Heart right ventricle (tissue), 16 donors: ENCODE data around the gene SPDYE4. TPM values are rescaled to one million over a fixed set of nuclear protein-coding genes. Genes with fewer than 3 reads are reported as not detected.

Source experiments
- ATAC-seq, 8 donors: fragments of 200-7000 bp; cut with Tn5 transposase; one replicate each; pipeline ENCODE4 v1.9.1; 2020; ENCODE audit warnings: mild to moderate bottlenecking in 8 of 8, moderate library complexity in 8 of 8, moderate number of reproducible peaks in 1 of 8
- DNase-seq, 2 donors: peaks; one replicate each; pipeline ENCODE4 v3.0.0-alpha.2; 2020
- H3K27ac ChIP-seq, 10 donors: fragments of 200-600 bp; sonication (generic) in 2 of 10; one replicate each; pipeline versions ENCODE4 v1.5.0 to v1.8.0; 2020 to 2022; ENCODE audit warnings: mild to moderate bottlenecking in 3 of 10
- H3K27me3 ChIP-seq, 7 donors: fragments of 200-600 bp; one replicate each; pipeline ENCODE4 v1.8.0; 2021 to 2022; ENCODE audit warnings: mild to moderate bottlenecking in 2 of 7
- H3K36me3 ChIP-seq, 9 donors: fragments of 200-600 bp; sonication (generic) in 1 of 9; one replicate each; pipeline versions ENCODE4 v1.5.0 to v1.8.0; 2020 to 2022; ENCODE audit warnings: mild to moderate bottlenecking in 2 of 9
- H3K4me1 ChIP-seq, 9 donors: fragments of 200-600 bp; sonication (generic) in 1 of 9; one replicate each; pipeline versions ENCODE4 v1.5.0 to v1.8.0; 2020 to 2022; ENCODE audit warnings: mild to moderate bottlenecking in 4 of 9
- H3K4me3 ChIP-seq, 10 donors: fragments of 200-600 bp; sonication (generic) in 2 of 10; one replicate each; pipeline versions ENCODE4 v1.5.0 to v1.8.0; 2020 to 2022; ENCODE audit warnings: mild to moderate bottlenecking in 7 of 10, moderate library complexity in 2 of 10
- H3K9me3 ChIP-seq, 11 donors: fragments of 200-600 bp in 10 of 11; sonication (generic) in 2 of 11; one replicate each; pipeline versions ENCODE4 v1.5.0 to v1.8.0; 2013 to 2022; ENCODE audit warnings: mild to moderate bottlenecking in 2 of 11, control low read depth in 1 of 11, moderate library complexity in 1 of 11
- CTCF ChIP-seq, 9 donors: fragments of 200-600 bp; sonication (generic) in 2 of 9; IDR thresholded peaks; one replicate each; pipeline versions ENCODE4 v1.5.0 to v1.8.0; 2021 to 2022; ENCODE audit warnings: antibody characterized with exemption in 9 of 9, mild to moderate bottlenecking in 5 of 9, moderate library complexity in 1 of 9
- whole genome bisulfite sequencing, 2 donors: extraction: QIAGEN DNeasy Blood & Tissue Kit; methylation state at CpG; one replicate each; pipeline ENCODE4 v1.1.7; 2013; ENCODE audit warnings: inconsistent platforms in 1 of 2; 5-methylcytosine and 5-hydroxymethylcytosine counted together
- intact Hi-C, 10 donors: fragments of 100-400 bp; cut with DNase I; formaldehyde crosslinking; loops; one replicate each; pipeline versions ENCODE4 v1.11.1 to v1.14.2; 2022
- polyA plus RNA-seq, 2 donors: library from polyadenylated mRNA; stranded (reverse); fragments of 200-250 nt; gene quantifications; one replicate each; pipeline ENCODE4 v1.2.3, GENCODE V29; 2013
- total RNA-seq, 10 donors: library from RNA; stranded (reverse); fragmentation: NEBNext Ultra II Directional in 3 of 10; extraction: Animal tissue kit (Norgen Biotek cat#: 25700) in 3 of 10; gene quantifications; one replicate each; pipeline versions ENCODE4 v1.2.1 to v1.2.4, GENCODE V29; 2021 to 2023
- donor health status: Arrhythmogenic right ventricular cardiomyopathy.
- donor health status: ischemic (EF 13 %, LVEDD 7.1; RV severe dilation, severe dysfunction).
- donor health status: healthy with polysubstance abuse.
- donor health status: DM: no; HTN: yes; CAD: no.
- donor health status: DM: no; HTN: no; CAD: no.
- donor health status: ischemic (EF 25% LVEDD 6.9; RV normal size, moderate dysfunction).
- donor health status: ischemic (EF 25% LVEDD 5.7; RV mildly dilated, moderate dysfunction).
- donor health status: healthy.
- donor health status: DM: yes; HTN: yes; CAD: no.
- donor health status: Ischemic cardiomyopathy.
- donor health status: ischemic (EF 35%, LVEDD 5.7; RV mildly dilated, moderate dysfunction).
- donor health status: nonischemic (EF 11% LVEDD 7.7; RV severe dilation, severe dysfunction).
- donor health status: DM: yes; HTN: yes; CAD: no.
- donor health status: PGD.
- donor health status: ischemic (EF 29% LVEDD 5.4; RV normal size, mild dysfunction).
- donor health status: nonischemic (EF 23%, LVEDD 6.1; RV moderate dilation, normal function).

SPDYE4 gene
- total and polyA plus RNA-seq, 12 donors, result not detected

- ATAC-seq (no peak), DNase-seq (no peak)
- no peaks in the 10 kb centered on the region for H3K9me3 ChIP-seq
- H3K27me3 ChIP-seq, result no peaks in the 10 kb centered on the region
- no peaks in the 10 kb centered on the region for H3K36me3 ChIP-seq
- peaks cover 0 to 23% (median 8%) of the 10 kb centered on the region in 9 donors for H3K4me1 ChIP-seq
- no peak overlapping the region for H3K27ac ChIP-seq
- TF ChIP-seq CTCF (IDR thresholded peaks at IDR 0.05), result no peak
- H3K4me3 ChIP-seq, result no peak overlapping the region
- intact Hi-C loops, result no loop called here
These were observed 45.6 kb downstream of the SPDYE4 start for GRCh38 chr17:8712698-8713097.

GRCh38 chr17:8711291-8711690 lies 47.1 kb downstream of the SPDYE4 start:
- ATAC-seq (no peak), DNase-seq (no peak)
- intact Hi-C loops, result no loop called here
- Histone ChIP-seq H3K27ac (no peak overlapping the region), H3K36me3 (no peaks in the 10 kb centered on the region), H3K4me3 (no peak overlapping the region), H3K27me3 (no peaks in the 10 kb centered on the region), H3K4me1 (peaks cover 0 to 30% (median 9%) of the 10 kb centered on the region in 9 donors), H3K9me3 (no peaks in the 10 kb centered on the region)
- TF ChIP-seq CTCF (IDR thresholded peaks at IDR 0.05), result no peak
- WGBS, 2 donors, result 88 to 90% methylated on average over 5 of the region's 5 CpGs

GRCh38 chr17:8710813-8711212 lies 47.5 kb downstream of the SPDYE4 start:
- Histone ChIP-seq H3K27ac (no peak overlapping the region), H3K9me3 (no peaks in the 10 kb centered on the region), H3K4me1 (peaks cover 0 to 30% (median 9%) of the 10 kb centered on the region in 9 donors), H3K36me3 (no peaks in the 10 kb centered on the region), H3K27me3 (no peaks in the 10 kb centered on the region), H3K4me3 (no peak overlapping the region)
- intact Hi-C loops, result no loop called here
- TF ChIP-seq CTCF (IDR thresholded peaks at IDR 0.05), result no peak
- ATAC-seq (peak in 2 of 8 donors; percentile 25 to 55), DNase-seq (no peak)
- WGBS, 2 donors, result 67 to 72% methylated on average over 5 of the region's 5 CpGs

- Histone ChIP-seq H3K27me3 (no peaks in the 10 kb centered on the region), H3K4me1 (peaks cover 0 to 30% (median 9%) of the 10 kb centered on the region in 9 donors), H3K36me3 (no peaks in the 10 kb centered on the region), H3K27ac (peak overlapping the region in 1 of 10 donors; percentile 7), H3K4me3 (no peak overlapping the region), H3K9me3 (no peaks in the 10 kb centered on the region)
- WGBS, 2 donors, result 8 to 28% methylated on average over 1 of the region's 1 CpG
- DNase-seq (no peak), ATAC-seq (peak in 4 of 8 donors; percentile 51 to 69 (median 61))
- intact Hi-C loops, result no loop called here
- TF ChIP-seq CTCF (IDR thresholded peaks at IDR 0.05), result no peak
These were observed 49.3 kb downstream of the SPDYE4 start for GRCh38 chr17:8709006-8709405.
